Stimulated activated CD8-positive, alpha-beta memory T cell treated with anti-CD3 and anti-CD28 coated beads, Interleukin-15, amount 100 ng/mL, for 48 hours (primary cell): Measurements from ENCODE around the gene CHAC1.

Source experiments
- DNase-seq, 2 donors: peaks; one replicate each; pipeline ENCODE4 v3.0.0-alpha.2; 2020; ENCODE audit warnings: low read depth in 2 of 2

Gene CHAC1, protein sequence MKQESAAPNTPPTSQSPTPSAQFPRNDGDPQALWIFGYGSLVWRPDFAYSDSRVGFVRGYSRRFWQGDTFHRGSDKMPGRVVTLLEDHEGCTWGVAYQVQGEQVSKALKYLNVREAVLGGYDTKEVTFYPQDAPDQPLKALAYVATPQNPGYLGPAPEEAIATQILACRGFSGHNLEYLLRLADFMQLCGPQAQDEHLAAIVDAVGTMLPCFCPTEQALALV

DNA sequence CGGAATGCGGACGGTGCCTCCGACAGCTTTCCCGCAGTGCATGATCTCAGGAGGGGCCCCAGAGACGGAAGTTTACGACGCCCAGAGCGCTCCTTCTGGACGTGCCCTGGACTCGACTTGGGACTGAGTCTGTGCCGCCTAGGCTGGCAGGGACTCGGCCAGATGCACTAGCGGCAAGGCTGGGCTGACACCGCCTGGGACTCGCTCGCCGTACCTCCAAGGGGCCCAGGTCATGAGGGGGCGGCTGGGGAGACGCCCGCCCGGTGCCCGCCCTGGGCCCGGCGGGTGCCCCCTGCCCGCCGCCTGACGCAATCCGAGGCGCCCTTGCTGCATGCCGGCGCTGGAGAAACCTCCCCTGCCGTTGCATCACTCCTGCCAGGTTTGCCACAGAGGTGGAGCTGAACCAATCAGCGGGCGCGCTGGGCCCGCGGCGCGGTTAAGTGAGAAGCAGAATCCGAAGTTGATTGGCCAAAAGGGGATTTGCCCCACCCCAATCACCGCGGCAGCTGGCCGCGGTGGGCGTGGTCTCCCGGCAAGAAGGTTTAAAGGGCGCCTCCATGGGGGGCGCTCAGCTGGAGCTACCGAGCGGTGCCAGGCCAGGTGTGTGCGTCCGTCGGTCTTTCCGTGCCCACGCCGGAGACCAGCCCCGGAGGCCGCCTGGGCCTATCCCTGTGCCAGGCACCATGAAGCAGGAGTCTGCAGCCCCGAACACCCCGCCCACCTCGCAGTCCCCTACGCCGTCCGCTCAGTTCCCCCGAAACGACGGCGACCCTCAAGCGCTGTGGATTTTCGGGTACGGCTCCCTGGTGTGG lies at the start of gene CHAC1:
CHAC1 (plus strand) TSS at position 571 of the 812 bp plus-strand sequence; CDS start at position 684, 113 bp downstream.
- DNase-seq: peak; percentile 94 to 97

DNA sequence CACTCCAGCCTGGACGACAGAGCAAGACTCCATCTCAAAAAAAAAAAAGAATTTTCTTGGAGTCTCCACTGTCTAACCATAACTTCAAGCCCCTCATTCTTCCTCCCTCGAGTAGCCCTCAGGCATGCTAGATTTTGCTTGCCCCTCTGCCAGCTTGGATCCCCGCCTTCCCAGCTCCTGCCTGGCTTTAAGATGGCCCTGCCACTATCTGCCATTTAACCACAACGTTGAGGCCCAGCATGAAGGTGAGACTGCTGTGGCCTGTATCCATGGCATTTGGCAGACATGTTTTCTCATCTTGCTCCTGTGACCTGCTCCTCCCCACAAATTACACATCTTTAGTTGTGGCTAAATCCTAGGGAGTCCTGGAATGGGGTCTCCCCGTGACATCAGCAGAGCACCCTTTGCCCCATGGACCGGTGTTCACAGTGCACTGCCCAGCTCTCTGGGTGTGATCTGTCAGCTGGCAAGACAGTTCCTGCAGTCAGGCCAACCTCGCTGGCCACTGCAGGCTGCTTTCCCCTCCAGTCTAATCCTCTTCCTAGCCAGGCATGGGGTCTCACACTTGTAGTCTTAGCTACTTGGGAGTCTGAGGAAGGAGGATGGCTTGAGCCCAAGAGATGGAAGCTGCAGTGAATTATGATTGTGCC lies 48.6 kb upstream of the CHAC1 start:
- DNase-seq: no peak

DNA sequence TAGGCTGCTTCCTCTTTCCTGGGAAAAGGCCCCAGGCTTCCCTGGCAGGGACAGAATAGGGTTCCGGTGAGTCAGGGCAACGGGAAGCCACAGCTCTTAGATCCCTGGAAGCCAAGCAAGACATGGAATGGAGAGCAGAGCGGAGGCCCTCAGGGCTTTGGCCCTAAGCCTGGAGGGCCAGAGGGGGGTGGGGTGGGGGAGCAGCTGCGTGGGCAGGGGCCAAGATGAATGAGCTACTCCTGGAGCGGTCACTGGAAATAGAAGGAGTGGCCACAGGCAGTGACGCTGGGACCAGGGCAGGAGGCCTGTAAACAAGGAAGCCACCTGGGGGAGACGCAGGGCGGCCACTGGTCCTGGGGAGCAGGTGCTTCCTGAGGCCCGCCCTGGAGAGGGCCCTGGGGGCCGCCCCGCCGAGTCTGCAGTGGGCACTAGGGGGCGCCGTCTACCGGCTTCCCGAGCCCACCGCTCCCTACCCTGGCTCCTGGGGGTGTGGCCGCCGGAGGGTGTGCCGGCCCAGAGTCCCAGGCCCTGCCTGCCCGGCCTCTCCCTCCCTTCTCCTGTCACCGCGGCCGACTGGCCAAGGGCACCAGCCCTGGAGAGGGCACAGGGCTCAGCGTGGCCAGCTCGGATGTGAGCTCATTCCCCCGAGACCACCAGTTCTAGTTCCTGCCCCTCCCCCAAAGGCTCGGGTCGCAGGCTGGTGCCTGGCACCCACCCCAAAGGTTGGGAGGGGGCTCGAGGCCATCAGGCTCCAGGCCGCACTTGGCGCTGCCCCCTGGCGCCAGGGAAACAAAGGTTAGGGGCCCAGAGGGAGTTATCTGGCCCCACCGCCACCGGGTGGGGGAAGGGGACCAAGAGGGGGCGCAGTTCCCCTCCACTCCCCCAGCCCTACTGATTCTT lies 46.9 kb upstream of the CHAC1 start:
- DNase-seq: peak; percentile 76 to 77

DNA sequence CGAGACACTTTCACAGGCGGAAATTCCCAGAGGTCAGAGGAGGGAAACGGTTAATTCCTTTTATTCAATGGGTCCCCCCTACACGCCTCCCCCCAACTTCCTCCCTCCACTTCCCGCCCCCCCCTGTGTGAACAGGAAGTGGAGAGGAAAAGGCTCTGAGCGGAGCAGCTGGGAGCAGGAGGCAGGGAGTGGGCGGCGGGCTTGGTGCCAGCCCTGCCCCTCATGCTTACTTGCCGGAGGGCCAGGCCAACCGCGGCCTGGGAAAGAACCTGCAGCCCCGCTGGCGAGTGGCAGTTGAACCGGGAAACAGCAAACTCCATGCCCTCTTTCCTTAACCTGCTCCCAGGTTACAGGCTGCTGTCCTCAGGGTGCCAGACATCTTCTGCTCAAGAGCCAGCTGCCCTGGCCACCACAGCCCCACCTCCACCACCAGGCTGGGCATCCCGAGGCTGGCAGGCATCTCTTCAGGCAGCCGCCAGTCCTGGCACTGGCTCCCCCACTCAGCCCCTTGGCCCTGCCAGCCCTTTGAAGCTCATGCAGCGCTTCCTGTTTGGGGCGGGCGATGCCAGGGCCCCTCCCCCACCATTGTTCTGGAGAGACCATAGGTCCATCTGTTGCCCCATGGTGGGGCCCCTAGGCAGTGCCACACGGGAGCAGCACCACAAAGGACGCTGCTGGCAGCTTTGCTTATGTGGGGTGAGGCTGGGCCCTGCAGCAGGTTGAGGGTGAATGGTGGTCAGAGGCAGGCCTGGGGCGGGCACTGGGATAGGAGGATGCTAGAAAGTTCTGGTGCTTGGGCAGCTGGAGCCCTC lies 46.1 kb upstream of the CHAC1 start:
- DNase-seq: no peak

DNA sequence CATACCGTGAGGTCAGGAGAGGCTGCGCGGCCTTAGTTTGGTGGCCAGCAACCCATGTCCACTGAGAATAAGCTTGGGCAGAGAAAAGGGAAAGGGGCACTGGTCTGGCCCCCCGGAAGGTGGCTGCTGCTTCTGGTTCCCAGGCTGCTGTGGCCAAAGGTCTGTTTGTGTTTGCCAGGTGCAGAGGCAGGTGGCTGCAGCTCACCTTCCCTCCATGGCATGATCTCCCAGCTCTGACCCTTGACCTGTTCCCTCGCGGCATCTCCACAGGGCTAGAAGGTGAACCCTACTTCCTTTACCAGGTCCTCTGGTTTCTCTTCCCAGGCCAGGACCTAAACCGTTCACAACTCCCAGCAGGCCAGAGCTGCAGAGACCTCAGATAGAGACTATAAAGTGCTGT lies 45.2 kb upstream of the CHAC1 start:
- no peak for DNase-seq

DNA sequence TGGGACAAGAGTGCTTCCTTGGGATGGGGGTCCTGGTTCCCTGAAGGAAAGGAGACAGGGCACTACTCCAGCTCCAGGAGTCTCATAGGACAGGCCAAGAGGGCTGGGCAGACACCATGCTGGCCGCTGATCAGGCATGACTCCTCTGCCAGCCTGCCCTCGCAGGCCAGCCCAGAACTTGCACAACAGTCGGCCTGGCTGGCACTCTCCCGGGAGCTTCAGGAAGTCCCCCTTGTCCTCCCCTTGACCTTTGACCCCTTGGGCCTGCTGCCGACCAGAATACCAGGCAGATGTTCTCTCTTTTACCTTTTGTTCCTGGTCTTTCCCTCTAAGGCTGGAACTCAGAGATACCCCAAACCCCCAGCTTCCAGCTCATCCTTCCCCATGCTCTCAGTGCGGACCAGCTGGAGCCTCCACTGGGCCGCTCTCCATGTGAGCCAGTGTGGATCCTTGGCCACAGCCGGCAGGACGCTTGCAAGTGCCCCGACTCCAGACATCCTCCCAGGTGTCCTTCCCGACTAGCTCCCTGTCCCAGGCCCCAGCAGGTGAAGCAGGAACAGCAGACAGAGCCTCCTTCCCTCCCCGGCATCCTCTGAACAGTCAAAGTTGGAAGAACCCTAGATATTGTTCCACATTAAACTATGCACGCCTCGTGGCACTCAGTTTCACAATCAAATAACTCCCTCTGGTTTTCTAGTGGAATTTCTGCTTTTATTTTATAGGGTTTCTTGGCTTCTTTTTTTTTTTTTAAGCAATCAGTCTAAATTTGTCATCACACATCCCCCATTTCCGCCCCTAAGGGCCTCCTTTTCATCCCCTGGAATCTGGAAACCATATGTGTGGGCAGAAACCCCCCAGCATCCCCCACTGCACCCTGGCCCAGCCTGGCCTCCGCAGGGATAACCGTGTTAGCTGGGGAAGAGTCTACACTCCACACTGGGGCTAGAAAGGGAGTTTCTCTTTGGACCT lies 43.3 kb upstream of the CHAC1 start:
- no peak for DNase-seq

DNA sequence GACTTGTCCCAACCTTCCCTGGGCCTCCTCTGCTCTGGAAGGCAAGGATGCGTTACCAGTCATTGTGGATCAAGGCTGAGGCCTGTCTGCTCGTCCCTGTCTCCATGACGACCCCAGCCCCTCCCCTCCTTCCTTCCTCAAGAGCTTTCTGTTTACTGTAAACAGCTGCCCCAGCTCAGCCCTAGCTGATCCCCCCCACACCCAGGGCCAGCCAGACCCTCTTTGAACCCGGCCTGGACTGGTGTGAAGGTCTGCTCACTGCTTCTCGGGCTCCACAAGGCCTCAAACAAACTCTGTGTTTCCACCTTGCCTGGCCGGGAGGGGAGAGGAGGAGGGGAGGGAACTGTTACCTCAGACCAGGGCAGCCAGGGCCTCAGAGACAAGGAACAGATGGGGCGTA lies 42.1 kb upstream of the CHAC1 start:
- no peak for DNase-seq

DNA sequence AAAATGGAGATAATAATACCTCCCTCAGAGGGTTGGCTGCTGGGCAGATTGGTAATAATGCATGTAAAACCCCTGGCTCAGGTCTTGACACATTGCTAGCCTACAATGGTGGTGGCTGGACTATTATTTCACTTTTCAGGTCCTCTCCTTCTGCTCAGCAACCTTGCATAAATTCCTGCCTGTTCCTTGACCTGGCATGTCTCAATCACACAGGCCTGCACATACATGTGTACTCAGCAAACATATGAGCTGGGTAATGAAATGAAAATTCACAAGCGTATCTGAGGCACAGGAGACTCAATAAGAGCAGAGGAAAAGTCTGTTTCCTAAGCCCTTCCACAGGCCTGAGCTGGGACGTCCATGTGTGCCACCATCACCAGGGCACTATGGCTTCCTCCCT lies 41.6 kb upstream of the CHAC1 start:
- no peak for DNase-seq

DNA sequence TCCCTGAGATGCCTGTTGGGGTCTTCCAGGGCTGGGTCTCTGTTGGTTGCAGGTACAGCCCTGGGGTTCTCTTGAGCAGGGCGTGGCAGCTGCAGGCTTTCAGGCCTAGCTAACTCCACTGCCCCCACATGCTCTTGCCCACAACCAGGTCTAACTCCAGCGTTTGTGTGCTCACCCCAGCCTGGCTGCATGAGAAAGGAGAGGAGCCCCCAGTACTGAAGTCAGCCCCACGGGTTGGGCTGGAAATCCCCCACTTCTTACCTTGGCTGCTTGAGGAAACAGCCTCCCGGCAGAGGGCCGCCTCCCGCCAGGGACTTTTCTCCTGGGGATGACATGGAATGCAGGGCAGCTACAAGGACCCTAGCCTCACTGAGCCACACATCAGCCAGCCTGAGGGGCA lies 40.8 kb upstream of the CHAC1 start:
- no peak for DNase-seq

DNA sequence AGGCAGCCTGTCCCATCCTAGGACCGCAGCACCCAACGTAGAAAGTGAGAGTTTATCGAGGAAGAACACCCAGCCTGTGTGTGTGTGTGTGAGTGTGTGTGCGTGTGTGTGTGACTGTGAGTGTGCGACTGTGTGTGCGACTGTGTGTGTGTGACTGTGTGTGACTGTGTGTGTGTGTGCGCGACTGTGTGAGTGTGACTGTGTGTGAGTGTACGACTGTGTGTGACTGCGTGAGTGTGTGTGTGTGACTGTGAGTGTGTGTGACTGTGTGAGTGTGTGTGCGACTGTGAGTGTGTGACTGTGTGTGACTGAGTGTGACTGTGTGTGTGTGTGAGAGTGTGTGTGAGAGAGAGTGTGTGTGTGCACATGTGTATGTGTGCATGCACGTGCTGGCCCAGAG lies 39.3 kb upstream of the CHAC1 start:
- no peak for DNase-seq

DNA sequence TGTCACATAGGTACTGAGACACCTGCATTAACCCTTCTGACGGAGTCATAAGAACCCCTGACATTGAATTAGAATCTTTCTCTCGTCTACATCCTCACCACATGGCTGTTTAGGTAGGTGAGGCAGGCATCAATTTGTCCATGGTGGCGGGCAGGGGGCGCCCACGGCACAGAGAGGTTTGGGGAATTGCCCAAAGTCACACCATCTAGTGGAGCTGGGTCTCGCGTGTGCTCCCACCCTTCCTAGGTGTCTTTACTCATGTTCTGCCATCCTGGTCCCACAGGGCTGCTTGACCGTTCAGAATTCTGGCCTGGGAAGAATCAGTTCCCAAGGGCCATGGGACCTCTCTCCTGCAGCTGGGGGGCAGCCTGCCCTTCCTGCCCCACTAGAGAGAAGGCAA lies 38.8 kb upstream of the CHAC1 start:
- no peak for DNase-seq

DNA sequence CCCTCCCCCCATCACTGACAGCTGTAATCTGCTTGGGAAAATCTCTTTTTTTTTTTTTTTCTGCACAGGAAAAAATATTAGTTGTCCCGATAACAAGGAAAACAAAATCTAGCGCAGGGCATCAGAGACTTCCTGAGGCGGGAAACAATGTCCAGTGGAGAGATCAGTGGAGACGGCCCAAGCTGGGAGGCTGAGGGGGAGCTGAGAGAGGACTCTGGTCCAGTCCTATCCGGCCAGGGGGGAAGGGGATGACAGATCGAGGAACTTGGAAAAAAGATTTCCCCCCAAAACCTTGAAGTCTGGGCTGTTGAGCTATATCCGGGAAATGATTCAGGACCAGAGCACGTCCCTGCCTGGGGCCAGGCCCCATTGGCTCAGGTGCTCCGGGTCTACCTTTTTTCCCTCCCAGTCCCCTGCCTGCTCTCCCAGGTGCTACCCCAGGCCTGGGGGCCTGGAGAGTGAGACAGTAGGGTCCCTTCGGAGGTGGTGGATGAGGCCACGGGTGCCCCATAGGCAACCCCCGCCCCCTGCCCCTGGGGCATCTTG lies 38.1 kb upstream of the CHAC1 start:
- DNase-seq: no peak

DNA sequence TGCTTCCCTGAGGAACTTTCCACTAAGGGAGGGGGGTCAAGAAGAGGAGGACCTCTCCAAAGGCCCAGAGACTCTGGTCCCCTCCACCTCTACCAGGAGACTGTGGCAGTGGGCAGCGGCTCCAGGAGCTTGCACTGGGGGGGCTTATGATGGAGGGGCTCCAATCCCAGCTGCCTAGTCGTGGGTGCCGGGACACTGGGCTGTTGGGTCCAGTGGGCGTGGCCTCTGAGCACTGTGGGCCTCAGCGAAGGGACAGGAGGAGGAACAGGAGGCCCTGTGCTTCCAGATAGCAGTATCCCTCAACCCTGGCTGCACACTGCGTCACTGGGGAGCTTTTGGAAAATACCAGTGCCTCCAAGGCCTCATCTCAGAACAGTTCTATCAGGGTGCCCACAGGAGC lies 37.6 kb upstream of the CHAC1 start:
- no peak for DNase-seq

DNA sequence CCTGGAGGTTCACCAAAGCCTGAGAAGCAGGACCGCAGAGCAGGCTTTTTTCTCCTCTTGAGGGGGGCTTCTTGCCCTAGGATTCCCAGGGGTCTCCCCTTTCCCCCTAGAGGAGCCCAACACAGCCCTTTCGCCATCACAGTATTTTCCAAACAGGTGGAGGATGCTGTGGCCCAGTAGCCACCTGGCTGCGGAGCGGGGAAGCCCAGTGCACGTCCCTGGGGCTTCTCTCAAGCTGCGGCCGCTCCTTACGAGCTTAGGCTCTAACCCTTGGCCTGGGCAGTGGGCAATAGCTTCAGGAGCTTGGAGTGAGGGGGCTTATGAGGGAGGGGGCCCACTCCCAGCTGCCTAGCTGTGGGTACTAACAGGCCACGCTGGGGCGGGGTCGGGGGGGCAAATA lies 35.7 kb upstream of the CHAC1 start:
- DNase-seq: no peak

DNA sequence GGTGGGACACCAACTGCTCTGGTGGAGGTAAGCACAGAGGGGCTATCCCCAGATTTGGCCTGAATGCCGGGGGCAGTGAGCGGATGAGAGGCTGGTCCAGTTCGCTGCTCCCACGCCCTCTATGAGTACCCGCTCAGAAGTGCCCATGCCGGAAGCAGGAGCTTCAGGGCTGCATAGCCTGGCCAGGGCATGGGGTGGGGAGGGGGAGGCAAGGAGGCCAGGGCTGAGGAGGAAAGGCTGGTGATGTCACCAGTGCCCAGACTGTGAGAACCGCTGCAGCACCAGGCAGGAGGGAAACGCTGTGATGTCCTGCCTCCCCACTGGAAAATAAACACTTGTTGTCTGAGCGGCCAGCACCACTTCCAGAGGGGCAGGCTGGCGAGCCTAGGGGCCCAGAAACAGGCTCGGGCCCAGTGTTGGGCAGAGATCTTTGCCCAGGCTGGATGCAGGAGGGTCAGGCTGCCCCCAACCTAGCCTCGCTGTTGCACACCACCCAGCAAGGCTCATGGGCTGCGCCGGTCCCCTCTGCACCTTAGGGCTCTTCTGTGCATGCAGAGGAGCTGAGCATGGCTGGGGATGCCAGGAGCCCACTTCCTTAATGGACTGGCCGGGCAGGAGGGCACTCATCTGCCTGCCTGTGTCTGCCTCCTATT lies 35.0 kb upstream of the CHAC1 start:
- no peak for DNase-seq

DNA sequence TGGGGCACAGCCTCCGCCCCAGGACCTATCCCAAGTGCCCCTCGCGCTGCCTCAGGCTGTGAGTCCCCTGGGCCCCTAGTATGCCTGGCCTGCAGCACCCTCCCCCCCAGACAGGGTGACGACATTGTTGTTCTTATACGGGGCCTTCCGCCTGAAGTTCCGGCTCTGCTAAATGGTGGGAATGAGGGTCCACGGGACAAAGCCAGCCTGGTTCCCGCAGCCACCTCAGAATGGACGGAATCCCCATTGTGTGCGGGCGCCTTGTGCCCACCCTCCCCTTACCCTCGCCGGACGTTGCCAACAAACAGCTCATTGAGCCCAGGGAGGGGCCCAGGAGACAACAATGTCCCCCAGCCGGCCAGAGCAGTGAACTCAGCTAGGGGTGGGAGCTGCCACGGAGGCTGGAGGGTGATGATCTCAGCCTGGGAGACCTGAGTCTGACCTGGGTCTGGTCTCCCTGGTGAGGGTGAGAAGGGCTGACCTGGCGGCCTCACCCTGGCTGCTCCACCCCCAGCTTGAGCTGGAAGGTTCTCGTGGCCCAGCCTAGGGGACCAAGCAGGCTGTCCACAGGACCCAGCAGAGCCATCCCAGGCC lies 34.4 kb upstream of the CHAC1 start:
- no peak for DNase-seq

DNA sequence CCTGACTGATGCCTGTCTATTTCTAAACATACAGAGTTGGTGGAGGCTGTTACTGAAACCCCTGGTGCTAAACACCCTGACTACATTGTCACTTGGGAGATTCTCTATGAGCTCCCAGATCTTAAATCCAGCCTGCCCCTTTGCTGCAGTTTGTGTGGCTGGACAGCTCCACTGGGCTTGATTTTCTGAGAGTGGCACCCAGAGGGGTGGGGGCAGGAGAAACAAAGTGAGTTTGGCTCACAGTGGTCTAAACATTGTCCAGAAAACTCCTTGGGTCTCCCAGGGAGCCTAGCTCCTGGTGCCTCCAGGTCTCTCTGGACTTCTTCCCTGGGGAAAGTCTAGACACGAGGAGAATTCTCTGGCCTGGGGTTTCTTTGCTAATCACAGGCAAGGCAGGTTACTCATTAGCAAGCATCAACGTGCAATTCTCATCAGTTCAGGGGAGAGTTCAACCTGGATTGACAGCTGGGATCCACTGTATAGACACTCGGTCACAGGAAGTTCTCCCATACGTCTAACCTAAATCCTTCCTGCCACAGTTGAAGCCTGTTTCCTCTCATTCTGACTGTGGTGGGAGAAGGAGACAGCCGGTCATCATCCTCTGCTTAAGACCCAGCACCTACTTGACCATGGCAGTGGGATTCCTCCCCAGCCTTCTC lies 31.2 kb upstream of the CHAC1 start:
- DNase-seq: no peak

DNA sequence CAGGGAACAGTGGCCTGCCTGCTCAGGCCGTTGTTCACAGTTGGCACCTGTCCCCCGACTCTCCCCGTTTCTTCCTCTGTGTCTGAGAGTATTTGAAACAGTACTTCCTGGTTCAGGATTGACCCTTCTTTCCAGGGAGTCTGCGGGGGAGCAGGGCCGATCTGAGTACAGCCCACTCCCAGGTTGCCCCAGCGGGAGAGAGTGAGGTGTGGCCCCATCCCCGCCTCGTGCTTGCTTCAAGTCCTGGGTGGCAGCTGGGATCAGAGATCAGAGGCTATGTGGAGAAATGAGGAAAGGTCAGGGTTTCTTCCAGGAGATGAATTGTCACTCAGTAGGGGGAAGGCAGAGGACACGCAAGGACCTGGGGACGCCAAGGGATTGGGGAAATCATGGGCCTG lies 30.7 kb upstream of the CHAC1 start:
- no peak for DNase-seq
